ENCODE data around the gene PRPH2.
"Not testable (repeated sequence)": the region's sequence is repeated elsewhere in the genome, so short reads cannot be mapped to it uniquely, and the experiment has no call there.

Gene PRPH2

DNA sequence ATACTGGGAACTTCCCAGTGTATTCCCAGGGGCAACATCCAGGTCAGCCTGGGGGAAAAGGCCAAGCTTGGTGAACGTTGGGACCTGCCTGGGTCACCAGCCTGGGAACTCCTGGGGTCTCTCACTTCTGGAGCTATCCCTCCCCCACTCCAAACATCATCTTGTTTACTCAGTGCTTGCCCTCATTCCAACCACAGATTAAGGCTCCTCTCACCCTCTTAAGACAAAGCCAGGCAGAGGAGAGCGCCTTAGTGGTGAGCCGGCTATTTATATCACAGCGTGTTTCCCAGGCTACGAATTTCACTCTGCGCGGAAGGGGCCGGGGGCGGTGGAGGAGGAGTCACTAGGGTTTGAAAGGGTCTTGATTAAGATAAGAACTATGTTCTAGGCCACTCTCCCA is 12.1 kb downstream of the PRPH2 start:
- DNase-seq (ENCODE audit: low read depth) = no peak
- TF ChIP-seq, protein P1, sequence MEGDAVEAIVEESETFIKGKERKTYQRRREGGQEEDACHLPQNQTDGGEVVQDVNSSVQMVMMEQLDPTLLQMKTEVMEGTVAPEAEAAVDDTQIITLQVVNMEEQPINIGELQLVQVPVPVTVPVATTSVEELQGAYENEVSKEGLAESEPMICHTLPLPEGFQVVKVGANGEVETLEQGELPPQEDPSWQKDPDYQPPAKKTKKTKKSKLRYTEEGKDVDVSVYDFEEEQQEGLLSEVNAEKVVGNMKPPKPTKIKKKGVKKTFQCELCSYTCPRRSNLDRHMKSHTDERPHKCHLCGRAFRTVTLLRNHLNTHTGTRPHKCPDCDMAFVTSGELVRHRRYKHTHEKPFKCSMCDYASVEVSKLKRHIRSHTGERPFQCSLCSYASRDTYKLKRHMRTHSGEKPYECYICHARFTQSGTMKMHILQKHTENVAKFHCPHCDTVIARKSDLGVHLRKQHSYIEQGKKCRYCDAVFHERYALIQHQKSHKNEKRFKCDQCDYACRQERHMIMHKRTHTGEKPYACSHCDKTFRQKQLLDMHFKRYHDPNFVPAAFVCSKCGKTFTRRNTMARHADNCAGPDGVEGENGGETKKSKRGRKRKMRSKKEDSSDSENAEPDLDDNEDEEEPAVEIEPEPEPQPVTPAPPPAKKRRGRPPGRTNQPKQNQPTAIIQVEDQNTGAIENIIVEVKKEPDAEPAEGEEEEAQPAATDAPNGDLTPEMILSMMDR (IDR thresholded peaks at IDR 0.05; ENCODE audit: control insufficient read depth, extremely low read depth, insufficient read depth) = no peak
- no peak overlapping the region for H3K4me3 ChIP-seq (ENCODE audit: low read depth, low read length)

DNA sequence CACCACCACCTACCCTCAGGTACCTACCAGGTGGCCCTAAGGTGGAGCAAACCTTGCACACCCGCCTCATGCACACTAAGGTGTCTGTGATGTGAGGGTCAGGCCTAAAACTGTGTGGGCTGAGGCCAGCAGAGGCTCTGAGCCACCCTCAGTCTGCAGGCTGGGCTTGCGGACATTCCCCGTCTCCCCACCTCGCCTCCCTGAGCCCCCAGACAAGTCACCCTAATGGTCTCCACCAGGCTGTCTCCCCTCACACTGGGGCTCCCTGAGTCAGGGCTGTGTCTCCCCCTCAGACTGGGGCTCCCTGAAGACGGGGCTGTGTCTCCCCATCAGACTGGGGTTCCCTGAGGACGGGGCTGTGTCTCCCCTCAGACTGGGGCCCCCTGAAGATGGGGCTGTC is 12.5 kb downstream of the PRPH2 start:
- no peak for DNase-seq (ENCODE audit: low read depth)
- no peak overlapping the region for H3K4me3 ChIP-seq (ENCODE audit: low read depth, low read length)
- TF ChIP-seq, protein P1 (IDR thresholded peaks at IDR 0.05; ENCODE audit: control insufficient read depth, extremely low read depth, insufficient read depth) = no peak

GRCh38 chr6:42708096-42708495 is 14.3 kb downstream of the PRPH2 start:
- no peak for DNase-seq (ENCODE audit: low read depth)
- no peak overlapping the region for H3K4me3 ChIP-seq (ENCODE audit: low read depth, low read length)
- TF ChIP-seq, protein P1 (IDR thresholded peaks at IDR 0.05; ENCODE audit: control insufficient read depth, extremely low read depth, insufficient read depth) = no peak

DNA sequence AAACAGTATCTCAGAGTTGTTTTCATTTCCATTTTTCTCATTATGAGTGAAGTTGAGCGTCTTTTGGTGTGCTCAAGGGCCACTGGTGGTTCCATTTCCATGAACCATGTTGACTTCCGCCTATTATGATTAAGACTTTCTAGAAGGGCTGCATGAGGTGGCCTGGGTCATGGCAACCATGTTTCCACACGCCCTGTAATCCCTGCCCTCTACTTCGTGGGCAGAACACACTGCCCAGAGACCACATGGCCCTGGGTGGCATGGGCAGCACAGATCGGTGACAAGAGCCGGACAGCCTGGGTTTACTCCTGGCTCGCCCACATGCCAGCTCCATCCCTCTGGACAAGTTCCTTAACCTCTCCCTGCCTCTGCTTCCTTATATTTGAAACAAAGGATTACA is 14.8 kb downstream of the PRPH2 start:
- DNase-seq (ENCODE audit: low read depth) = no peak
- TF ChIP-seq, protein P1 (IDR thresholded peaks at IDR 0.05; ENCODE audit: control insufficient read depth, extremely low read depth, insufficient read depth) = no peak

DNA sequence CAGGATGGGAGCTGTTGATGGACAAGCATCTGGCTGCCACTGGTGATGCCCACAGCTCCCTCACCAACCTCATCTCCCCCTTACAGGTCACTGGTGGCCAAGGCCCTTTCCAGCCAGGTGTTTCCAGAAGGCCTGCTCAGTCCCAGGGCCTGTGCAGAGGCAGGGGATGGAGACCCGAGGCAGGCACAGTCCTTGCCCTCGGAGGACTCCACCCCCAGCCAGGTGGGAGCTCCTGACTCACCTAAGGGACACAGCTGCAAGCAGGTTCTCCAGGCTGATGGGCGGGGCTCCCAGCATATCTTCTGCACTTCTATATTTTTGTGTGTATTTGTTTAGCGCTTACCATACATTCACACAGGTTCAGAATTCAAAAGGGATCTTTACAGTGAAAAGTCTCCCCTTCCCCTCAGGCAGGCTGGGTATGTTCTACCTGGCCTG is 17.4 kb downstream of the PRPH2 start:
- no peak overlapping the region for H3K4me3 ChIP-seq (ENCODE audit: low read depth, low read length)
- DNase-seq (ENCODE audit: low read depth) = no peak
- TF ChIP-seq, protein P1 (IDR thresholded peaks at IDR 0.05; ENCODE audit: control insufficient read depth, extremely low read depth, insufficient read depth) = no peak

More for the DNA sequence above, 14.8 kb downstream of the PRPH2 start:
- no peak overlapping the region for H3K4me3 ChIP-seq (ENCODE audit: low read depth, low read length)

DNA sequence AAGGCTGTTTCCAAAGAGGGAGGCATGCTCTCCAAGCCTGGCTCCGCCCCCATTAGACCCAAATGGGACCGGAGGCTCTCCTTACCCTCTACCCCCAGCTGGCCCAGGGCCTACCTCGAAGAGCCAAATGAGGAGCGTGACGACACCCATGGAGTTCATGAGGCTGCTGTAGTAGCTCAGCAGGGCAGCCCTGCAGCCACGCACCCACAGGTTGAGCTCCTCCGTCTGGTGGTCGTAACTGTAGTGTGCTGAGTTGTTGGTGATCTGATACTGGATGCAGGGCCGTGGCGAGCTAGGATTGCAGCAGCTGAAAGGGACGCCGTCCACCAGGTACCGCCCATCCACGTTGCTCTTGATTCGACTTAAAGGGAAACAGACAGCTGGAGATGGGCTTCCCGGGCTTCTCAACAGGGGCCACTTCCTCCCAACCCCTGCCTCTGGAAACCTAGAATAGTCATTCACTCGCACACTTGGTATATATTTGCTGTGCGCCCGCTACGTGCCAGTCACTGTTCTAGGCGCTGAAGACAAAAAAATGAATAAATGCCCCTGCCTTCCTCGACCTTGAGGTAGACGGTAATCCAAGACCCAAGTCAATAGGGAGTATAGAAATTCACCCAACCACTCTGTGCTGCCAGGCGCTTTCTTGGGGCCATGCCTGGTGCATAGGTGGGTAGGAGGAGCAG is 18.0 kb downstream of the PRPH2 start:
- DNase-seq (ENCODE audit: low read depth) = no peak
- no peak overlapping the region for H3K4me3 ChIP-seq (ENCODE audit: low read depth, low read length)
- TF ChIP-seq, protein P1 (IDR thresholded peaks at IDR 0.05; ENCODE audit: control insufficient read depth, extremely low read depth, insufficient read depth) = no peak

DNA sequence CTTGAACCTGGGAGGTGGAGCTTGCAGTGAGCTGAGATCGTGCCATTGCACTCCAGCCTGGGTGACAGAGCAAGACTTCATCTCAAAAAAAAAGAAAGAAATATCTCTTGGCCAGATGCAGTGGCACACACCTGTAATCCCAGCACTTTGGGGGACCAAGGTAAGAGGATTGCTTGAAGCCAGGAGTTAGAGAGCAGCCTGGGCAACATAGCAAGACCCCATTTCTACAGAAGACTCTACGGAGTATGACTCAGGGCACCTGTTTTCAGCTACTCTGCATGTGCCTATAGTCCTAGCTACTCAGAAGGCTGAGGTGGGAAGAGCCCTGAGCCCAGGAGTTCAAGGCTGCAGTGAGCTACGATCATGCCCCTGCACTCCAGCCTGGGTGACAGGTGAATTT is 19.6 kb downstream of the PRPH2 start:
- H3K4me3 ChIP-seq (ENCODE audit: low read depth, low read length); DNase-seq (ENCODE audit: low read depth): not testable (repeated sequence)
